SU-DHL-6 (cell line): ENCODE data around the gene ITGB4.

Experiments
- CTCF ChIP-seq: fragments of 200-600 bp; sonication (generic); IDR thresholded peaks from one replicate; pipeline ENCODE4 v1.5.1; 2017; ENCODE audit warnings: antibody characterized with exemption, mild to moderate bottlenecking, low read length, moderate library complexity; ENCODE audit not compliant: insufficient read depth, poor library complexity, severe bottlenecking
- EZH2phosphoT487 ChIP-seq: fragments of 200-600 bp; sonication (generic), shearing (Covaris generic); conservative IDR thresholded peaks from 2 replicates; pipeline ENCODE4 v1.6.1; 2018; ENCODE audit warnings: mild to moderate bottlenecking, antibody characterized with exemption, low read length, moderate library complexity, mixed read lengths

- TF ChIP-seq CTCF (no peak), EZH2phosphoT487 (no peak)
These were observed 41.5 kb upstream of the ITGB4 start for GRCh38 chr17:75679706-75680211.
